ENCODE results near the gene CA7. TPM values are rescaled to one million over a fixed set of nuclear protein-coding genes. Genes with fewer than 3 reads are reported as not detected.
"Not testable (repeated sequence)": the region's sequence is repeated elsewhere in the genome, so short reads cannot be mapped to it uniquely, and the experiment has no call there.

CA7 gene
- total RNA-seq, 2 experiments from 2014 or later = 0.16 TPM; not detected in 1

DNA sequence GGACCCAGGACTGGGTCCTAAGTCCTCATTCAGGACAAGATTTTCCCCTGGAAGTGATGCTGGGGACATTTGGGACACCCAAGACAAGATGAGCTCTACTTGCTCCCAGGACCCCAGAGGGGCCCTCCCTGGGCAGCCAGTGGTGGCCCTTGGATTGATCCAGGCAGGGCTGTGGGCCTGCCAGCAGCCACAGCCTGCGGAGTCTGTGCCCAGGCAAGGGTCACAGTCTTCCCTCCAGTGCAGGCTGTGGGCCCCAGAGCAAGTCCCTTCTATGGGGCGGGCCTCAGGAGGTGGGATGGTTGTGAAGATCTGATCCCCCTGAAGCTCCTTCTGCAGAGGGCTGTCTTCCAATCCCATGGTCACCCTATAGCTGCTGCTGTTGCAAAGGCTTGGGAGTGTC, 12.6 kb downstream of the CA7 start:
- Mint-ChIP-seq H3K4me1 (no peaks in the 10 kb centered on the region), H3K27ac (no peak overlapping the region), H3K36me3 (ENCODE audit: low read depth) (no peaks in the 10 kb centered on the region), H3K4me3 (no peak overlapping the region), H3K9me3 (ENCODE audit: low read depth) (no peaks in the 10 kb centered on the region), H3K27me3 (no peaks in the 10 kb centered on the region)
- intact Hi-C loops (cut with DNase I, micrococcal nuclease) = no loop called here
- DNase-seq = no peak
- POLR2A ChIA-PET = no interaction called here
- CTCF ChIA-PET = interaction anchor here (0.6 to 2.4 kb wide), 3 partner anchors 11 to 290 kb away, joined by 4 to 9 read pairs (median 4); no protein-coding TSS in a partner anchor
- ATAC-seq = no peak

DNA sequence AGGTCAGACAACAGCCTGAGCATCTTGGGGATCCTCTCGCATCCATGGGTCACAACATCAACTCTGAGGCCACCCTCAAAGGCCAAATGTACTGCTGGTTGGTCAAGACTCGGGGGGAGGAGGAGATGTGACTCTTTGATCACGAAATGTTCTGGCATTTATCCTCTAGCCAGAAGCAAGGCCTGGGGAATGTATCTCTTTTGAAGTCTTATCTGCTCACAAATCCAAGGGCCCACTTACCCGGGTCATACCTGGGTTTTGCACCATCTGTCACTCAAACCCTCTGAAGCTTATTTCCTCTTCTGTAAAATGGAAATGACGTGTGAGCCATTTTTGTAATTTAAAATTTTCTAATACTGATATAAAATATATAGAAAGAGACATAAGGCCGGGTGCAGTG, 13.2 kb downstream of the CA7 start:
- Mint-ChIP-seq H3K9me3 (ENCODE audit: low read depth) (no peaks in the 10 kb centered on the region), H3K27me3 (no peaks in the 10 kb centered on the region), H3K4me1 (no peaks in the 10 kb centered on the region), H3K36me3 (ENCODE audit: low read depth) (no peaks in the 10 kb centered on the region), H3K4me3 (no peak overlapping the region), H3K27ac (no peak overlapping the region)
- DNase-seq (no peak), ATAC-seq (no peak)
- intact Hi-C loops (cut with DNase I, micrococcal nuclease) = no loop called here
- CTCF ChIA-PET = interaction anchor here (0.6 to 2.4 kb wide), 3 partner anchors 10 to 436 kb away, joined by 4 to 9 read pairs (median 4); no protein-coding TSS in a partner anchor
- POLR2A ChIA-PET = no interaction called here

GRCh38 chr16:66858740-66859396, 14.7 kb downstream of the CA7 start:
- no peaks in the 10 kb centered on the region for H3K9me3 Mint-ChIP-seq (ENCODE audit: low read depth)
- no peak for DNase-seq
- H3K27ac Mint-ChIP-seq = no peak overlapping the region
- CTCF ChIA-PET = interaction anchor here (2.4 kb wide), 1 partner anchor 9 kb away, joined by 9 read pairs; no protein-coding TSS in a partner anchor
- no peak for ATAC-seq
- H3K4me3 Mint-ChIP-seq = no peak overlapping the region
- intact Hi-C loops (cut with DNase I, micrococcal nuclease) = no loop called here
- no peaks in the 10 kb centered on the region for H3K4me1 Mint-ChIP-seq
- H3K27me3 Mint-ChIP-seq = no peaks in the 10 kb centered on the region
- POLR2A ChIA-PET = no interaction called here
- no peaks in the 10 kb centered on the region for H3K36me3 Mint-ChIP-seq (ENCODE audit: low read depth)

GRCh38 chr16:66859397-66860068, 15.3 kb downstream of the CA7 start:
- intact Hi-C loops (cut with DNase I, micrococcal nuclease) = no loop called here
- H3K4me3 Mint-ChIP-seq = no peak overlapping the region
- ATAC-seq (no peak), DNase-seq (no peak)
- H3K27me3 Mint-ChIP-seq = no peaks in the 10 kb centered on the region
- H3K4me1 Mint-ChIP-seq = no peaks in the 10 kb centered on the region
- no peak overlapping the region for H3K27ac Mint-ChIP-seq
- ChIA-PET POLR2A (interaction anchor here (0.8 kb wide), 1 partner anchor 17 kb away, joined by 3 read pairs; no protein-coding TSS in a partner anchor), CTCF (interaction anchor here (0.5 to 1.6 kb wide), 2 partner anchors 29 to 617 kb away, joined by 3 to 8 read pairs; partner anchors contain the start of gene NAE1)
- no peaks in the 10 kb centered on the region for H3K9me3 Mint-ChIP-seq (ENCODE audit: low read depth)
- no peaks in the 10 kb centered on the region for H3K36me3 Mint-ChIP-seq (ENCODE audit: low read depth)

- DNase-seq (no peak), ATAC-seq (no peak)
- Mint-ChIP-seq H3K27me3 (no peaks in the 10 kb centered on the region), H3K4me3 (no peak overlapping the region), H3K9me3 (ENCODE audit: low read depth) (no peaks in the 10 kb centered on the region), H3K4me1 (no peaks in the 10 kb centered on the region), H3K27ac (no peak overlapping the region), H3K36me3 (ENCODE audit: low read depth) (no peaks in the 10 kb centered on the region)
- ChIA-PET POLR2A (no interaction called here), CTCF (interaction anchor here (0.5 to 1.2 kb wide), 5 partner anchors 21 to 504 kb away, joined by 3 to 6 read pairs (median 3); partner anchors contain the start of gene NAE1)
- intact Hi-C loops (cut with DNase I, micrococcal nuclease) = no loop called here
These were observed 17.9 kb downstream of the CA7 start for GRCh38 chr16:66862023-66862520.

- Mint-ChIP-seq H3K27ac (no peak overlapping the region), H3K9me3 (ENCODE audit: low read depth) (no peaks in the 10 kb centered on the region), H3K36me3 (ENCODE audit: low read depth) (no peaks in the 10 kb centered on the region), H3K4me1 (peaks cover 4% of the 10 kb centered on the region), H3K27me3 (no peaks in the 10 kb centered on the region), H3K4me3 (no peak overlapping the region)
- ATAC-seq (no peak), DNase-seq (no peak)
- ChIA-PET POLR2A (no interaction called here), CTCF (interaction anchor here (0.8 kb wide), 1 partner anchor 10 kb away, joined by 4 read pairs; no protein-coding TSS in a partner anchor)
- intact Hi-C loops (cut with DNase I, micrococcal nuclease) = no loop called here
These were observed 19.5 kb downstream of the CA7 start for GRCh38 chr16:66863707-66864106.

DNA sequence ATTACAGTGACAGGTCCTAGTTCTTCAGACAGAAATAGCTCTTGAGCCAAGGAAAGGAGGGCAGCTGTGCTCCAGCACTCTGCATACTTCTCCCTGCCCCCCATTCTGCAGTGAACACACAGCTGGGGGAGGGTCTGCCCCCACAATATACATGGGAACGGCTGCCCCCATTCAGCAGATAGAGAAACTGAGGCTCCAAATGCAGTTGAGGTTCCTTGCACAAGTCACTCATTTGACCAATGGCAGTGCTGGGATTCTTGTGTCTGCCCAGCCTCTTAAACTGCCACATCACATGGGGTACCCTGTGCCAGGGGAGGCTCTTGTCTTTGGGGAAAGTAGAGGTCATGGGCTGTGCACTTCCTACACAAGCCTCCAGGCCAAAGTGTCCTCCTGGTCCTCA, 25.2 kb downstream of the CA7 start:
- no peaks in the 10 kb centered on the region for H3K27me3 Mint-ChIP-seq
- H3K4me1 Mint-ChIP-seq = peaks cover 24% of the 10 kb centered on the region
- no peaks in the 10 kb centered on the region for H3K9me3 Mint-ChIP-seq (ENCODE audit: low read depth)
- intact Hi-C loops (cut with DNase I, micrococcal nuclease) = loop anchor here in 1 of 2 experiments (5.0 kb wide), 3 partner anchors 142 to 462 kb away; no protein-coding TSS in a partner anchor
- H3K36me3 Mint-ChIP-seq (ENCODE audit: low read depth) = no peaks in the 10 kb centered on the region
- no peak overlapping the region for H3K4me3 Mint-ChIP-seq
- ChIA-PET POLR2A (no interaction called here), CTCF (interaction anchor here (0.6 to 6.9 kb wide), 6 partner anchors 23 to 132 kb away, joined by 3 to 96 read pairs (median 4); partner anchors contain the start of gene NAE1)
- no peak for ATAC-seq
- DNase-seq = no peak
- H3K27ac Mint-ChIP-seq = no peak overlapping the region

DNA sequence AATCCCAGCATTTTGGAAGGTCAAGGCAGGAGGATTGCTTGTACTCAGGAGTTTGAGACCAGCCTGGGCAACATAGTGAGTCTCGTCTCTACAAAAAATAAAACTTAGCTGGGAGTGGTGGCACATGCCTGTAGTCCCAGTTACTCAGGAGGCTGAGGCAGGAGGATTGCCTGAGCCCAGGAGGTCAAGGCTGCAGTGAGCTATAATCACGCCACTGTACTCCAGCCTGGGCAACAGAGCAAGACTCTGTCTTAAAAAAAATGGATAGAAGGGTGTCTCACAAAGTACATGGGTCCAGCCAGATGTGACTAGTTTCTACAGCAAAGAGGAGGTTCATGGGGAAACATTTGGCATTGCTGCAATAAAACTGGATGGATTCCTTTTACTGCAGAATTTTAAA, 27.1 kb downstream of the CA7 start:
- CTCF ChIA-PET = interaction anchor here (0.7 to 6.9 kb wide), 3 partner anchors 9 to 47 kb away, joined by 3 to 96 read pairs (median 4); partner anchors contain the start of genes NAE1 and PDP2
- H3K27me3 Mint-ChIP-seq; ATAC-seq; H3K4me3 Mint-ChIP-seq; H3K36me3 Mint-ChIP-seq (ENCODE audit: low read depth); H3K27ac Mint-ChIP-seq; H3K9me3 Mint-ChIP-seq (ENCODE audit: low read depth); POLR2A ChIA-PET; DNase-seq: not testable (repeated sequence)
- intact Hi-C loops (cut with DNase I, micrococcal nuclease) = loop anchor here in 1 of 2 experiments (10.0 kb wide), 1 partner anchor 347 kb away; no protein-coding TSS in a partner anchor
- H3K4me1 Mint-ChIP-seq = peaks cover 42% of the 10 kb centered on the region

- peaks cover 4% of the 10 kb centered on the region for H3K9me3 Mint-ChIP-seq (ENCODE audit: low read depth)
These were observed 27.6 kb downstream of the CA7 start for GRCh38 chr16:66871840-66872239.

DNA sequence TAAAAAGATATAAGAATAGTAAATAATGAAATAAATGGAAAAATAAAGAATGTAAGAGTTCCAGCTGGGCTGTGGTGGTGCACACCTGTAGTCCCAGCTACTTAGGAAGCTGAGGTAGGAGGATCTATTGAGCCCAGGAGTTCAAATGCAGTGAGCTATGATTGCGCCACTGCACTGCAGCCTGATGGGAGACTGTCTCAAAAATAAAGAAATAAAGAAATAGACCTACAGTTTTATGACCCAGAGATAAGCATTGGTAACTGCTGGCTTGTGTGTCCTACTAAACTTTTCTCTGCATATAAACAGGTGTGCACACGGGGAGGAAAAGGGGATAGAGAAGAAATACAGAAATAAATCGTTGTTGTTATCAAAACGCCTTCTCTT, 28.3 kb downstream of the CA7 start:
- Mint-ChIP-seq H3K4me3 (peak overlapping the region; percentile 65), H3K9me3 (ENCODE audit: low read depth) (peaks cover 4% of the 10 kb centered on the region), H3K27me3 (no peaks in the 10 kb centered on the region), H3K27ac (peak overlapping the region; percentile 72), H3K36me3 (ENCODE audit: low read depth) (peaks cover 4% of the 10 kb centered on the region), H3K4me1 (peaks cover 46% of the 10 kb centered on the region)
- ATAC-seq (no peak), DNase-seq (no peak)
- intact Hi-C loops (cut with DNase I, micrococcal nuclease) = loop anchor here (2.0 to 10.0 kb wide), 4 partner anchors 42 to 356 kb away; partner anchors contain the start of genes CMTM4 (in 1 of the 2) and NAE1 (in 1 of the 2)
- ChIA-PET POLR2A (interaction anchor here (0.6 to 1.2 kb wide), 4 partner anchors 33 to 322 kb away, joined by 3 read pairs; no protein-coding TSS in a partner anchor), CTCF (interaction anchor here (0.7 to 3.8 kb wide), 21 partner anchors 9 to 394 kb away, joined by 3 to 47 read pairs (median 4); partner anchors contain the start of genes CIAO2B and NAE1)

More at GRCh38 chr16:66871840-66872239, 27.6 kb downstream of the CA7 start:
- DNase-seq (no peak), ATAC-seq (no peak)
- Mint-ChIP-seq H3K4me1 (peaks cover 45% of the 10 kb centered on the region), H3K27me3 (no peaks in the 10 kb centered on the region), H3K4me3 (no peak overlapping the region), H3K27ac (no peak overlapping the region), H3K36me3 (ENCODE audit: low read depth) (peaks cover 4% of the 10 kb centered on the region)
- CTCF ChIA-PET = interaction anchor here (1.0 to 6.9 kb wide), 7 partner anchors 11 to 61 kb away, joined by 3 to 96 read pairs (median 4); partner anchors contain the start of genes CIAO2B and NAE1
- POLR2A ChIA-PET = no interaction called here
- intact Hi-C loops (cut with DNase I, micrococcal nuclease) = loop anchor here (2.0 to 10.0 kb wide), 4 partner anchors 41 to 355 kb away; partner anchors contain the start of genes CMTM4 (in 1 of the 2) and NAE1 (in 1 of the 2)
